Activated naive CD4-positive, alpha-beta T cell treated with Interleukin-2 at 50 U/mL for 16 hours (primary cell): ENCODE data around the gene ARHGAP42.
"Not testable (repeated sequence)": the region's sequence is repeated elsewhere in the genome, so short reads cannot be mapped to it uniquely, and the experiment has no call there.

Experiments
- DNase-seq: peaks from one replicate; pipeline ENCODE4 v3.0.0-alpha.2; 2020

The ARHGAP42 gene

GRCh38 chr11:100981196-100981824, 294.2 kb downstream of the ARHGAP42 start:
- DNase-seq = no peak

GRCh38 chr11:100984668-100985067, 297.6 kb downstream of the ARHGAP42 start:
- no peak for DNase-seq

GRCh38 chr11:100990931-100991330, 303.8 kb downstream of the ARHGAP42 start:
- no peak for DNase-seq

GRCh38 chr11:100991541-100991940, 304.5 kb downstream of the ARHGAP42 start:
- no peak for DNase-seq

GRCh38 chr11:100994966-100995365, 307.9 kb downstream of the ARHGAP42 start:
- DNase-seq = no peak

- no peak for DNase-seq
These were observed 312.7 kb downstream of the ARHGAP42 start for GRCh38 chr11:100999756-101000155.

GRCh38 chr11:101003468-101003867, 316.4 kb downstream of the ARHGAP42 start:
- DNase-seq = no peak

GRCh38 chr11:101008961-101009689, 322.0 kb downstream of the ARHGAP42 start:
- DNase-seq = no peak

GRCh38 chr11:101009690-101010055, 322.6 kb downstream of the ARHGAP42 start:
- no peak for DNase-seq

- no peak for DNase-seq
These were observed 323.8 kb downstream of the ARHGAP42 start for GRCh38 chr11:101010899-101011298.

- DNase-seq = no peak
These were observed 324.8 kb downstream of the ARHGAP42 start for GRCh38 chr11:101011881-101012280.

GRCh38 chr11:101013702-101014101, 326.6 kb downstream of the ARHGAP42 start:
- not testable (repeated sequence) for DNase-seq

- DNase-seq = no peak
These were observed 327.7 kb downstream of the ARHGAP42 start for GRCh38 chr11:101014600-101015285.

GRCh38 chr11:101019870-101020269, 332.8 kb downstream of the ARHGAP42 start:
- DNase-seq = no peak

GRCh38 chr11:101022256-101022655, 335.2 kb downstream of the ARHGAP42 start:
- no peak for DNase-seq

GRCh38 chr11:101028644-101029043, 341.6 kb downstream of the ARHGAP42 start:
- no peak for DNase-seq

GRCh38 chr11:101030015-101030414, 342.9 kb downstream of the ARHGAP42 start:
- no peak for DNase-seq

GRCh38 chr11:101030692-101031091, 343.6 kb downstream of the ARHGAP42 start:
- DNase-seq = no peak

- DNase-seq = no peak
These were observed 344.6 kb downstream of the ARHGAP42 start for GRCh38 chr11:101031713-101032112.

GRCh38 chr11:101032991-101033390, 345.9 kb downstream of the ARHGAP42 start:
- DNase-seq = no peak

GRCh38 chr11:101034076-101034475, 347.0 kb downstream of the ARHGAP42 start:
- DNase-seq = no peak

- DNase-seq = no peak
These were observed 348.8 kb downstream of the ARHGAP42 start for GRCh38 chr11:101035872-101036271.
